HEK293 (cell line): ENCODE measurements around the gene DCN.
A peak's percentile ranks its signal among the peaks of the same experiment; 100 is the strongest.

Experiments
- CTCF ChIA-PET: fragments of 350-600 bp; formaldehyde crosslinking; extraction: SDS; loops from one replicate; lab custom pipeline; 2021; ENCODE audit warnings: antibody characterized with exemption; lab: Yijun Ruan, JAX
- POLR2A ChIA-PET: fragments of 300-600 bp; formaldehyde crosslinking; extraction: SDS; loops from one replicate; lab custom pipeline; 2020; ENCODE audit warnings: antibody characterized with exemption, inconsistent platforms; lab: Yijun Ruan, JAX
- H3K27ac ChIP-seq: fragments of 200-500 bp; sonication (Bioruptor generic); 2 replicates; pipeline ENCODE4 v1.5.1; 2014; ENCODE audit warnings: low read depth, low read length, control low read depth, inconsistent platforms; ENCODE audit errors: extremely low read depth
- H3K36me3 ChIP-seq, 2 experiments: fragments of 200-500 bp in 1 of 2; sonication (Bioruptor generic) in 1 of 2; 1 replicate in 1 of 2; 2 replicates in 1 of 2; pipeline ENCODE4 v1.5.1; 2014 to 2017; ENCODE audit warnings: inconsistent platforms in 2 of 2, low read length in 2 of 2; ENCODE audit not compliant: control insufficient read depth in 2 of 2, insufficient read depth in 1 of 2
- H3K4me1 ChIP-seq: fragments of 200-500 bp; sonication (Bioruptor generic); 2 replicates; pipeline ENCODE4 v1.5.1; 2014; ENCODE audit warnings: mild to moderate bottlenecking, low read length, inconsistent platforms; ENCODE audit not compliant: control insufficient read depth, insufficient read depth
- H3K4me3 ChIP-seq: 2 replicates; pipeline ENCODE4 v1.5.1; 2011; ENCODE audit warnings: low read depth, mild to moderate bottlenecking, control low read depth, low read length, moderate library complexity
- H3K9me3 ChIP-seq: fragments of 200-500 bp; sonication (Bioruptor generic); 2 replicates; pipeline ENCODE4 v1.5.1; 2014; ENCODE audit warnings: low read depth, low read length, inconsistent platforms; ENCODE audit not compliant: control insufficient read depth, insufficient read depth
- BCL11B ChIP-seq: fragments of 450-650 bp; formaldehyde crosslinking; IDR thresholded peaks from 2 replicates; pipeline ENCODE4 v1.5.1; 2016; ENCODE audit warnings: low read depth, missing biosample characterization, missing genetic modification characterization
- KLF16 ChIP-seq: fragments of 450-650 bp; formaldehyde crosslinking; IDR thresholded peaks from 2 replicates; pipeline ENCODE4 v1.5.1; 2017; ENCODE audit warnings: missing biosample characterization, missing genetic modification characterization
- PRDM1 ChIP-seq: fragments of 450-650 bp; formaldehyde crosslinking; IDR thresholded peaks from 2 replicates; pipeline ENCODE4; 2016; ENCODE audit warnings: missing biosample characterization, missing genetic modification characterization
- REPIN1 ChIP-seq: fragments of 450-650 bp; formaldehyde crosslinking; IDR thresholded peaks from 2 replicates; pipeline ENCODE4 v1.5.1; 2017; ENCODE audit warnings: missing biosample characterization, missing genetic modification characterization, low read depth
- SP3 ChIP-seq: fragments of 450-650 bp; formaldehyde crosslinking; IDR thresholded peaks from 2 replicates; pipeline ENCODE4 v1.5.1; 2016; ENCODE audit warnings: missing biosample characterization, missing genetic modification characterization
- SP7 ChIP-seq: fragments of 450-650 bp; formaldehyde crosslinking; IDR thresholded peaks from 2 replicates; pipeline ENCODE4 v1.5.1; 2016; ENCODE audit warnings: missing biosample characterization, missing genetic modification characterization
- YY2 ChIP-seq: fragments of 450-650 bp; formaldehyde crosslinking; IDR thresholded peaks from 2 replicates; pipeline ENCODE4 v1.5.1; 2016; ENCODE audit warnings: missing biosample characterization, missing genetic modification characterization
- ZBTB1 ChIP-seq: fragments of 450-650 bp; formaldehyde crosslinking; IDR thresholded peaks from 2 replicates; pipeline ENCODE4 v1.5.1; 2016; ENCODE audit warnings: missing biosample characterization, missing genetic modification characterization
- ZBTB17 ChIP-seq: fragments of 450-650 bp; formaldehyde crosslinking; IDR thresholded peaks from 2 replicates; pipeline ENCODE4 v1.5.1; 2016; ENCODE audit warnings: missing biosample characterization, missing genetic modification characterization
- ZEB2 ChIP-seq: fragments of 450-650 bp; formaldehyde crosslinking; IDR thresholded peaks from 2 replicates; pipeline ENCODE4 v1.5.1; 2016; ENCODE audit warnings: missing biosample characterization, missing genetic modification characterization
- ZFHX2 ChIP-seq: fragments of 450-650 bp; formaldehyde crosslinking; conservative IDR thresholded peaks from 2 replicates; pipeline ENCODE4 v1.5.1; 2016; ENCODE audit warnings: missing biosample characterization, missing genetic modification characterization
- ZNF146 ChIP-seq: fragments of 450-650 bp; formaldehyde crosslinking; IDR thresholded peaks from 2 replicates; pipeline ENCODE4 v1.5.1; 2016; ENCODE audit warnings: missing biosample characterization, missing genetic modification characterization
- ZNF184 ChIP-seq: fragments of 450-650 bp; IDR thresholded peaks from 2 replicates; pipeline ENCODE4 v1.5.1; 2018; ENCODE audit warnings: missing biosample characterization, mild to moderate bottlenecking, missing genetic modification characterization
- ZNF211 ChIP-seq: fragments of 450-650 bp; formaldehyde crosslinking; IDR thresholded peaks from 2 replicates; pipeline ENCODE4 v1.5.1; 2016; ENCODE audit warnings: low read depth, missing biosample characterization, missing genetic modification characterization
- ZNF302 ChIP-seq: fragments of 450-650 bp; formaldehyde crosslinking; IDR thresholded peaks from 2 replicates; pipeline ENCODE4 v1.5.1; 2016; ENCODE audit warnings: missing biosample characterization, missing genetic modification characterization, low read depth
- ZNF366 ChIP-seq: fragments of 450-650 bp; formaldehyde crosslinking; conservative IDR thresholded peaks from 2 replicates; pipeline ENCODE4 v1.5.1; 2016; ENCODE audit warnings: missing biosample characterization, missing genetic modification characterization
- ZNF423 ChIP-seq: fragments of 450-650 bp; formaldehyde crosslinking; IDR thresholded peaks from 2 replicates; pipeline ENCODE4 v1.5.1; 2016; ENCODE audit warnings: missing biosample characterization, missing genetic modification characterization
- ZNF48 ChIP-seq: fragments of 450-650 bp; formaldehyde crosslinking; IDR thresholded peaks from 2 replicates; pipeline ENCODE4 v1.5.1; 2016; ENCODE audit warnings: missing biosample characterization, missing genetic modification characterization
- ZNF558 ChIP-seq: fragments of 450-650 bp; formaldehyde crosslinking; IDR thresholded peaks from 2 replicates; pipeline ENCODE4 v1.5.1; 2016; ENCODE audit warnings: missing biosample characterization, missing genetic modification characterization
- ZNF585B ChIP-seq: fragments of 450-650 bp; formaldehyde crosslinking; IDR thresholded peaks from 2 replicates; pipeline ENCODE4 v1.5.1; 2016; ENCODE audit warnings: missing biosample characterization, missing genetic modification characterization
- ZNF843 ChIP-seq: fragments of 450-650 bp; formaldehyde crosslinking; IDR thresholded peaks from 2 replicates; pipeline ENCODE4 v1.5.1; 2016; ENCODE audit warnings: missing biosample characterization, missing genetic modification characterization
- TF ChIP-seq, protein P1 (sequence below): fragments of 450-650 bp; formaldehyde crosslinking; IDR thresholded peaks from 2 replicates; pipeline ENCODE4 v1.5.1; 2016; ENCODE audit warnings: missing biosample characterization, missing genetic modification characterization
- TF ChIP-seq, protein P2 (sequence below): fragments of 450-650 bp; formaldehyde crosslinking; IDR thresholded peaks from 2 replicates; pipeline ENCODE4 v1.5.1; 2017; ENCODE audit warnings: missing biosample characterization, missing genetic modification characterization
- TF ChIP-seq, protein P3 (sequence below): fragments of 450-650 bp; formaldehyde crosslinking; IDR thresholded peaks from 2 replicates; pipeline ENCODE4 v1.5.1; 2016; ENCODE audit warnings: missing biosample characterization, missing genetic modification characterization

DCN gene

GRCh38 chr12:91129662-91130362 lies 52.8 kb downstream of the DCN start:
- CTCF ChIA-PET = interaction anchor here (0.7 kb wide), 1 partner anchor 1007 kb away, joined by 3 read pairs; no protein-coding TSS in a partner anchor
- H3K4me3 ChIP-seq = no peak overlapping the region

DNA sequence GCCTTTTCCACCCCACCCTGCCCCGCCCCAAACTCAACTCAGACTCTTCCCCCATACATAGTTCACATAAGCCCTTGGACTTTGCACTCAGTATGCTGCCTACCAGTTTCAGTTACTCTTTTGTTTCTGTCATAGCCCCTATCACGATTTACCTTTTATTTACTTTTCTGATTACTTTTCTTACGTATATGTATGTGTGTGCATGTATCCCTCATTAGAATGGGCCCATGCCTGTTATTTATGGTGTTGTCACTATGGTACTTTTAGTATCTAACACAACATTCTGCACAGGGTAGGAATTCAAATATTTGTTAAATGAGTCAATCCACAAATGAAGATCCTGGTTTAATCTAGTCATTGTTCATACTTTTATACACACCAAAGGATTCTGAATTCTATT lies 54.9 kb downstream of the DCN start:
- Histone ChIP-seq H3K27ac (no peak overlapping the region), H3K4me3 (no peak overlapping the region), H3K36me3 (no peaks in the 10 kb centered on the region), H3K4me1 (no peaks in the 10 kb centered on the region), H3K9me3 (no peaks in the 10 kb centered on the region)
- POLR2A ChIA-PET = no interaction called here
- CTCF ChIA-PET = no interaction called here
- TF ChIP-seq ZNF302 (tag by site-specific recombination) = no peak
- TF ChIP-seq ZFHX2 (tag by site-specific recombination) = no peak
- no peak for TF ChIP-seq ZNF843 (tag by site-specific recombination)
- TF ChIP-seq ZBTB1 (tag by site-specific recombination) = no peak
- no peak for TF ChIP-seq KLF16 (tag by site-specific recombination)
- TF ChIP-seq ZNF48 (tag by site-specific recombination) = no peak
- TF ChIP-seq, protein P1, sequence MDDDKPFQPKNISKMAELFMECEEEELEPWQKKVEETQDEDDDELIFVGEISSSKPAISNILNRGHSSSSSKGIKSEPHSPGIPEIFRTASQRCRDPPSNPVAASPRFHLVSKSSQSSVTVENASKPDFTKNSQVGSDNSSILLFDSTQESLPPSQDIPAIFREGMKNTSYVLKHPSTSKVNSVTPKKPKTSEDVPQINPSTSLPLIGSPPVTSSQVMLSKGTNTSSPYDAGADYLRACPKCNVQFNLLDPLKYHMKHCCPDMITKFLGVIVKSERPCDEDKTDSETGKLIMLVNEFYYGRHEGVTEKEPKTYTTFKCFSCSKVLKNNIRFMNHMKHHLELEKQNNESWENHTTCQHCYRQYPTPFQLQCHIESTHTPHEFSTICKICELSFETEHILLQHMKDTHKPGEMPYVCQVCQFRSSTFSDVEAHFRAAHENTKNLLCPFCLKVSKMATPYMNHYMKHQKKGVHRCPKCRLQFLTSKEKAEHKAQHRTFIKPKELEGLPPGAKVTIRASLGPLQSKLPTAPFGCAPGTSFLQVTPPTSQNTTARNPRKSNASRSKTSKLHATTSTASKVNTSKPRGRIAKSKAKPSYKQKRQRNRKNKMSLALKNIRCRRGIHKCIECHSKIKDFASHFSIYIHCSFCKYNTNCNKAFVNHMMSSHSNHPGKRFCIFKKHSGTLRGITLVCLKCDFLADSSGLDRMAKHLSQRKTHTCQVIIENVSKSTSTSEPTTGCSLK (tag by site-specific recombination) = no peak
- TF ChIP-seq BCL11B = no peak
- TF ChIP-seq ZNF423 = no peak
- no peak for TF ChIP-seq ZNF184
- no peak for TF ChIP-seq ZNF558 (tag by site-specific recombination)
- no peak for TF ChIP-seq SP7 (tag by site-specific recombination)
- no peak for TF ChIP-seq SP3 (tag by site-specific recombination)
- no peak for TF ChIP-seq ZNF211
- TF ChIP-seq, protein P2, sequence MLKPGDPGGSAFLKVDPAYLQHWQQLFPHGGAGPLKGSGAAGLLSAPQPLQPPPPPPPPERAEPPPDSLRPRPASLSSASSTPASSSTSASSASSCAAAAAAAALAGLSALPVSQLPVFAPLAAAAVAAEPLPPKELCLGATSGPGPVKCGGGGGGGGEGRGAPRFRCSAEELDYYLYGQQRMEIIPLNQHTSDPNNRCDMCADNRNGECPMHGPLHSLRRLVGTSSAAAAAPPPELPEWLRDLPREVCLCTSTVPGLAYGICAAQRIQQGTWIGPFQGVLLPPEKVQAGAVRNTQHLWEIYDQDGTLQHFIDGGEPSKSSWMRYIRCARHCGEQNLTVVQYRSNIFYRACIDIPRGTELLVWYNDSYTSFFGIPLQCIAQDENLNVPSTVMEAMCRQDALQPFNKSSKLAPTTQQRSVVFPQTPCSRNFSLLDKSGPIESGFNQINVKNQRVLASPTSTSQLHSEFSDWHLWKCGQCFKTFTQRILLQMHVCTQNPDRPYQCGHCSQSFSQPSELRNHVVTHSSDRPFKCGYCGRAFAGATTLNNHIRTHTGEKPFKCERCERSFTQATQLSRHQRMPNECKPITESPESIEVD (tag by site-specific recombination) = no peak
- TF ChIP-seq REPIN1 = no peak
- no peak for TF ChIP-seq ZNF146 (tag by site-specific recombination)
- TF ChIP-seq ZEB2 = no peak
- no peak for TF ChIP-seq ZNF585B (tag by site-specific recombination)
- no peak for TF ChIP-seq YY2

More at GRCh38 chr12:91129662-91130362, 52.8 kb downstream of the DCN start:
- no peaks in the 10 kb centered on the region for H3K9me3 ChIP-seq
- H3K27ac ChIP-seq = no peak overlapping the region
- no peaks in the 10 kb centered on the region for H3K4me1 ChIP-seq
- TF ChIP-seq ZNF366 (tag by site-specific recombination) (peak; percentile 85), PRDM1 (tag by site-specific recombination) (0 out of 2 replicates have a peak, but pooled peaks have one; percentile 20), ZBTB17 (tag by site-specific recombination) (no peak)
- TF ChIP-seq, protein P3, sequence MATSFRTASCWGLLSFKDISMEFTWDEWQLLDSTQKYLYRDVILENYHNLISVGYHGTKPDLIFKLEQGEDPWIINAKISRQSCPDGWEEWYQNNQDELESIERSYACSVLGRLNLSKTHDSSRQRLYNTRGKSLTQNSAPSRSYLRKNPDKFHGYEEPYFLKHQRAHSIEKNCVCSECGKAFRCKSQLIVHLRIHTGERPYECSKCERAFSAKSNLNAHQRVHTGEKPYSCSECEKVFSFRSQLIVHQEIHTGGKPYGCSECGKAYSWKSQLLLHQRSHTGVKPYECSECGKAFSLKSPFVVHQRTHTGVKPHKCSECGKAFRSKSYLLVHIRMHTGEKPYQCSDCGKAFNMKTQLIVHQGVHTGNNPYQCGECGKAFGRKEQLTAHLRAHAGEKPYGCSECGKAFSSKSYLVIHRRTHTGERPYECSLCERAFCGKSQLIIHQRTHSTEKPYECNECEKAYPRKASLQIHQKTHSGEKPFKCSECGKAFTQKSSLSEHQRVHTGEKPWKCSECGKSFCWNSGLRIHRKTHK (tag by site-specific recombination) = no peak
- POLR2A ChIA-PET = no interaction called here
- no peaks in the 10 kb centered on the region for H3K36me3 ChIP-seq
